Stimulated activated CD8-positive, alpha-beta memory T cell treated with anti-CD3 and anti-CD28 coated beads, Interleukin-4, amount 100 ng/mL, for 24 hours (primary cell): ENCODE data around the gene CEP85.
A peak's percentile ranks its signal among the peaks of the same experiment; 100 is the strongest.

Source experiments
- DNase-seq: peaks from one replicate; pipeline ENCODE4 v3.0.0-alpha.2; 2020; ENCODE audit warnings: low read depth

The CEP85 gene

DNA sequence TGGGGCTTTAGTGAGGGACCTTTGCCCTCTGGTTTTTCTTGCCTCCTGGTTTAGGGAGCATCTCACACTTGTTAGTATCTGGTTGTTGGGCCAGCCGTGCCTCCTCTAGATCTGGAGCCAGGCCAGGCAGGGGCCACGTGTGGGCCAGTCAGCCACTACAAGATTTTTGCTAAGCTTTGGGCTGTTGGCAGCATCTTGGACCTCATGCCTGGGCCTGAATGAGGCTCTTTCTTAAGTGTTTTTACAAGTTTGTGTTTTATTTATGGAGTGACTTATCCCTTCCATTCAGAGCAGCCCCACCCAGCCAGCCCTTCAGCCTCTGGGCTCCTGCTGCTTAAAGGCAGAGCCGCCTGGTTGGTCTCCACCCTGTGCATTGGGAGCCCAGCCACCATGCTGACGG is 44.3 kb downstream of the CEP85 start:
- DNase-seq, result no peak

DNA sequence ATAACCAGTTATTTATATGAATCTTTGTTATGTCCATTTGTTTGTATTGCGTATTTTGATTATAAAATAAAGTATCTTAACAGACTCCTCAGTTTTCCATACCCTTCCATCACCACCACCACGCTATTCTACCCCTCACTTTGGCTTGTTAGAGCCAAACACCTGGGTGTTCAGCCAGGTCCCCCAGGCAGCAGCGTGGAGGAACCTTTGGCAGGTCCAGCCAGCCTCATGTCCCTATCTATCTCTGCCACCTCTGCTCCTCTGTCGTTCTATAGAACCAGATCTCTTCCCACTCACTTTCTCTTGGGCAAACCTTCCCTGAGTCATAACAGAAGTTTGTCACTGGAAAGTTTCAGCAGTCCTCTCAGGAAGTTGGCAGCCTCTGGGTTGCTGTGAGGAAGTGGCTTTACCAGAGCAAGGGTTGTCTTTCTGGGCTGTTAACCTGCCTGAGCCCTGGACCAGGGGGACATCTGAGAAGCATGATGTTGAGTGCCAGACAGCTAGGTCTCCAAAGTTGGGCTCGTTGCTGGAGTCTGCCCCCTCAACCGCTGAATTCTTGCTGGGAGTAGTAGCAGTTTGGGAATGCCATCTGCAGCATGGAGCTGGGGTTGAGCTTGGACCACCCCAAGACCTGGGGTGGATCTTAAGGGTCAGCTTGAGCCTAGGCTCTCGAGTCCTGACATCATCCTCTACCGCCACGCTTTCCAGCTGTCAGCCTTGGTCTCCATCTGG is 44.9 kb downstream of the CEP85 start:
- DNase-seq, result no peak

DNA sequence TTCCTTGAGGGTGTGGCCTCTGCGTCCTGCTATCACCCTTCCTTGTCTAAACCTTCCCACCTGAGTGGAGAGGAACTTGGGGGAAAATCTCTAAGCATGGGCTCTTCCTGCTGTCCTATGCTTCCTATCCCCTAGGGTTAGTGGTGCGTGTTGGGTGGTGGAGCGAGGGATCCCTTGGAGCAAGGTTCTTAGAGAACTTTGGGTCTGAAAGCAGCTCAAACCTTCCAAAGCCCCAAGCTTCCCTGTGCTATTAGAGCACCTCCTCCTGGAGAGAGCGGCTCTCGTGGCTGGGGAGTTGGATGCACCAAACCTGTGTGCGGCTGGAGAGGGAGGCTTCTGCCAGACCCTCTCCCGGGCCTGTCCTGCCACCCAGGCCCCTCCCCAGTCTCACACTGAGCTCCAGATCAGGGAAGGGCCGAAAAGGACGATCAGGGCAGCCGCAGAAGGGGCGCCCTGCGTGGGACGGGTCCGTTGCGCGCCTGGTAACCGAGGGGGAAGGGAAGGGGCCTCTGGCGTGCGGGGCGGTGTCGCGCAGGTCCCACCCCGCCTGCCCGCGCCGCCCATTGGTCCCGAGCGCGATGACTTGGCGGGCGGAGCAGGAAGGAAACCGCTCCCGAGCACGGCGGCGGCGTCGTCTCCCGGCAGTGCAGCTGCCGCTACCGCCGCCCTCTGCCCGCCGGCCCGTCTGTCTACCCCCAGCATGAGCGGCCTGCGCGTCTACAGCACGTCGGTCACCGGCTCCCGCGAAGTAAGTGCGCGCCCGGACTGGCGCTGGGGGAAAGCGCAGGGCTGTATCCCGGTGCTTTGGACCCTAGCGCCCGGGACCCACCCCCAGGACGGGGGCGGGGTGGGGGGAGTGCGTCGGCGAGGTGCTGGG is 45.7 kb downstream of the CEP85 start, which contains the start of gene SH3BGRL3:
TSS of gene SH3BGRL3 (plus strand) at position 631 of the 877 bp plus-strand sequence. CDS start at position 701, 70 bp downstream.
- DNase-seq, result peak; percentile 77

DNA sequence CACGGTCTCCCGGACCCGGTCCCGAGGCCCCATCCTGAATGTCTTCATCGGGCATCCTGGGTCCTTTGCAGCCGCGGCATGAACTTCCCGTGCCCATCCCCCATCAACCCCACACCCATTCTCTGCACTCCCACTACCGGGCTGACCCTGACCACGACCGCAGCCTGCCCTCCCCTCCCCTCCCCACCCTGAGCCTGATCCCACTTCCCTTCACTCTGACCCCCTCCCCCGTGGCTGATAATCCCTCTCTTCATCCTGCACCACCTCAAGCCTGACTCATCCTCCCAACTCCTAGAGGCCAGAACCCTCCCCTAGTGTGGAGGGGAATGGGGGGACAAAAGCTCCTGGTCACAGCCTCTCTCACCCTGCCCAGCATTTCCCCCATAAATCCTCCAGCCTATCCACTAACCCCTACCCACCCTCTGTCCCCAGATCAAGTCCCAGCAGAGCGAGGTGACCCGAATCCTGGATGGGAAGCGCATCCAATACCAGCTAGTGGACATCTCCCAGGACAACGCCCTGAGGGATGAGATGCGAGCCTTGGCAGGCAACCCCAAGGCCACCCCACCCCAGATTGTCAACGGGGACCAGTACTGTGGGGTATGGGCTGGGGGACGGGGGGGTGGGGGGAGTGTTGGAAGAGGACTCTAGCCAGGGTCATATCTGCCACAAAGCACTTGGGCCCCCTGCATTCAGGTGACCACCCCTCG is 46.5 kb downstream of the CEP85 start:
- no peak for DNase-seq

DNA sequence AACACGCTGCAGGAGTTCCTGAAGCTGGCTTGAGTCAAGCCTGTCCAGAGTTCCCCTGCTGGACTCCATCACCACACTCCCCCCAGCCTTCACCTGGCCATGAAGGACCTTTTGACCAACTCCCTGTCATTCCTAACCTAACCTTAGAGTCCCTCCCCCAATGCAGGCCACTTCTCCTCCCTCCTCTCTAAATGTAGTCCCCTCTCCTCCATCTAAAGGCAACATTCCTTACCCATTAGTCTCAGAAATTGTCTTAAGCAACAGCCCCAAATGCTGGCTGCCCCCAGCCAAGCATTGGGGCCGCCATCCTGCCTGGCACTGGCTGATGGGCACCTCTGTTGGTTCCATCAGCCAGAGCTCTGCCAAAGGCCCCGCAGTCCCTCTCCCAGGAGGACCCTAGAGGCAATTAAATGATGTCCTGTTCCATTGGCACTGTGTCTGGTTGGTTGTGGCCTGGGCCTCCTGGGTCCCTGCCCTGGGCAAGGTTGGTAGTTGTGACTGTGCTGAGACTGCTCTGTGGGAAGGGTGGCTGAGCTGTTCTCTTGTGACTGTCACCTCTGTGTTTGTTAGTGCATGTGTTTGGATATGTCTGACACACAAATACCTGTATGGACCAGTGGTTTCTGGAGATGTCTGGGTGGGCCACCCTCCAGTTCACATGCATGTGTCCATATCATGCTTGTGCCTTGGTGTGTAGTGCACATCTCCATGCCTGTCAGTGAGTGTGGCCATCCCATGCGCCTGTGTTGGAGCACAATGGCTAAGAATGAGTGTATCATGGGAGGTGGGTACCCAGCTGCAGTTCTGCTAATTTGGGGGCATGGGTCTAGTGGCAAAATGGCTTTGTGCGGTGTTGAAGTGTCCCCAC is 47.3 kb downstream of the CEP85 start:
- no peak for DNase-seq

DNA sequence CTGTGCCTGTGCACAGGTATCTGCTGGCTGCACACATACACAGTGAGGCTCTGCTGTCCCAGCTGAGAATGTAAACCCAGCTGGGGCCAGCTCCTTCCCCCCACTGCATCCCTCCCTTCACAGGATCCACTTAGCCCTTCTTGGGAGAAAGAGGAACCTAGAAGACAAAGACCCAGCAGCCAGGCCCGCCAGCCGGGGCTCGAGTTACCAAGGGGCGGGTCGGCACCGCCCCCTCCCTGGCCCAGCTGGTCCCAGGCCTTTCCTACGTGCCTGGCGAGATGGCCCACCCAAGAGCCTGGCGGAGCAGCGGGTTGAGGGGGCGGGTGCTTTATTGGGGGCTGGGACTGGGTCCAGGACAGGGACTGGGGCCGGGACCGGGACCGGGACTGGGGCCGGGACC is 48.0 kb downstream of the CEP85 start:
- no peak for DNase-seq

DNA sequence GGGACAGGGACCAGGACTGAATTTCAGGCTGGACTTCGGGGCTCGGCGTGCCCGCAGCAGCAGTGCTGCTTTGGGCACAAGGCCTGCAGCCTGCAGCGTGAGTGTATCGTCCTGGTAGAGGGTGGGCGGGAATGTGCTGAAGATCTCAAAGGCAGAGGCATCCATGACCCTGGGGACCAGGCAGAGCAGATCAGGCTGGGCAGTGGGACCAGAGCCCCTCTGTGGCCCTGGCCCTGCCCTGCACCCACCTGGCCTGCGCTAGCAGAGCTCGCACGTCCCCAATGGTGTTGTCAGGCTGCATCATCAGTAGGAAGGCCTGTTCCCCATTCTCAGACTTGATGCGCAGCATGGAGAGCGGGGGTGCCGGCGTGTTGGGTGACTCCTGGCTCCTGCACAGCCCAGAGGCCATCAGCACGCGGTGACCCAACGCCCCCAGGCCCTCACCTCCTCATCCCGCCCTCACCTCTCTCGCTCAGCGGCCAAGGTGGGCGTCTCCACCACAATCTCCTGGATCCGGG is 48.5 kb downstream of the CEP85 start:
- DNase-seq, result no peak

DNA sequence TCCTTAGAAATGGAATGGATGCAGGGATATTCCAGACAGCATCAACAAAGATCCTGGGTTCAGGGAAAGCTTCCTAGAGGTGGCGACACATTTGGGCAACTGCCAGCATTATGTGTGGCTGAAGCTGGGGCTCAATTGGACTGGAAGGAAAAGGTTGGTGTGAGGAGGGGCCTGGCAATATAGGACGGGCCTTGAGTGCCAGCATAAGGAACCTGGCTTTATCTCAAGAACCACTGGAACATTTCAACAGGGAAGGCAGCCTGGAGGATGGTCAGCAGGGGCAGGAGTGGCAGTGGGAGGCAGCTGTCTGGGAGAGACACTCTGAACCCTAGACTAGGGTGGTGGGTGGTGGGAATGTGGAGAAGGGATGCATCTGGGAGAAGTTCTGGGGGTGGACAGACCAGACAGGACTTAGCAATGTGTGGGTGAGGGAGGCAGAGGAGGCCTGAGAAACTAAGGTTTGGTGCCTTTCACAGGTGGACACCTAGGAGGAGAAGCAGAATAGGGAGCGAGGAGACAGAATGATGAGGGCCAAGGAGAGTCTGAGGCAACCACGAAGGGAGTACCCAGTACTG is 49.4 kb downstream of the CEP85 start:
- DNase-seq, result no peak

DNA sequence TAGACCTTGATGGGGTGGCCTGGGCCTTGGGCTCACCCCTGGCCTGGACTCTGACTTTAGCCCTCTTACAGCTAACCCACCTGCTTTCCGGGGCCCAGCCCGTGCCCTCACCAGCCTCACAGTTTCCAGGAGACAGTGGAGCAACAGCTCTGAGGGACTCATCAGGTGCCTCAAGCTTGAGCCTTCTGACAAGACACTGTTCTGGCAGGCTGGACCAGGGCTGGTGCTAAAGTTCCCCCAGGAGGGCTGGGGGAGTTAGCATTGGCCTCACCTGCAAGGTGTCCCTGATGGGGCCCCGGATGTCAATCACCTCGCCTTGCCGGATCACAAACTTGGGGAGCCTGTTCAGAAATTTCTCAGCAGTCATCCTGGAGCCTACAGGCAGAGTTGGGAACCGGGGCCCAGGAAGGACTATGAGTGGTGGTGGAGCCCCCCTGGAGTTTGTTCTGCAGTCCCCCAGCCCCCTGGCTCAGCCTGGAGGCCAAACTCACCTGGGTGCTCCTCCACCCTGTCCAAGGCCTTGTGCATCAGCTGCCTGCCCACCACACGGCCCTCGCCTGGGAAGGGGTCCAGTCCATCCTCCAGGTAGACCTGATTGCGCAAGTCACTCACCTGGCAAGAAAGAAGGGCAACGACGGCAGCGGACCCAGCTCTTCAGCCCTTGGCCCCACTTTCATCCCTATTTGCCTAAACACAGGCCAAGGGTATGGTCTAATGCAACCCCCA is 50.0 kb downstream of the CEP85 start:
- no peak for DNase-seq

DNA sequence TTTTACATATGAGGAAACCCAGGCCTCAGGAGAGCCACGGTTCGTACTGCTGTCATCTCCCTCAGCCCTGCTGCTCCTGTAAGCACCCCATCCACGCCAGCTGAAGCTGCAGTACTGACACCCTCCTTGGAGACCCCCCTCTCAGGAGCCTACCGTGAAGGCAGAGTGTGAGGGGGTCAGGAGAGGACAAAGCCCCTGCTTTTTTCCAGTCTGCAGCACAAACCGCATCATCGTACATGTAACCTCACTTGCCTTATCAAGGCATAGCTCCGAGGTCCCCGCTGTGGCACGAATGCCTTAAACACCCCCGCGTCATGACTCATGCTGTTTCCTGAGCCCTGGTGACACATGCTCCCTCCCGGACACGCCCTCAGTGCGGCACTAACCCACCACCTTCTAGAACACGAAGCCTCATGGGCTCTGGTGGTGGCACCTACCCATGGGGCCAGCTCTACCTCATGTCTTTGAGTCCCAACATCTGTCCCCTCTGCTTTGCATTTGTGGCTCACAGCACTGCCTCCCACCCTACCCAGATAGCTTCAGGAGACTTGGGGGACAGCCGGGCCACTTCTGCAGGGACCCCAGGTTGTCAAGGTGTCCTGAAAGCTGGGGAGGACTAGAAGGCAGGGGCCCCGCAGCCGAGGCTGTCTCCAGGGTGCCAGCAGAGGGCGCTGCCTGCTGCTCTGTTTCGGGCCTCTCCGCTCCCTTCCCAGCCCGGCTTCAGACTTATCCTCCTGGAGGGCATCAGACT is 50.8 kb downstream of the CEP85 start:
- peak; percentile 93 for DNase-seq

DNA sequence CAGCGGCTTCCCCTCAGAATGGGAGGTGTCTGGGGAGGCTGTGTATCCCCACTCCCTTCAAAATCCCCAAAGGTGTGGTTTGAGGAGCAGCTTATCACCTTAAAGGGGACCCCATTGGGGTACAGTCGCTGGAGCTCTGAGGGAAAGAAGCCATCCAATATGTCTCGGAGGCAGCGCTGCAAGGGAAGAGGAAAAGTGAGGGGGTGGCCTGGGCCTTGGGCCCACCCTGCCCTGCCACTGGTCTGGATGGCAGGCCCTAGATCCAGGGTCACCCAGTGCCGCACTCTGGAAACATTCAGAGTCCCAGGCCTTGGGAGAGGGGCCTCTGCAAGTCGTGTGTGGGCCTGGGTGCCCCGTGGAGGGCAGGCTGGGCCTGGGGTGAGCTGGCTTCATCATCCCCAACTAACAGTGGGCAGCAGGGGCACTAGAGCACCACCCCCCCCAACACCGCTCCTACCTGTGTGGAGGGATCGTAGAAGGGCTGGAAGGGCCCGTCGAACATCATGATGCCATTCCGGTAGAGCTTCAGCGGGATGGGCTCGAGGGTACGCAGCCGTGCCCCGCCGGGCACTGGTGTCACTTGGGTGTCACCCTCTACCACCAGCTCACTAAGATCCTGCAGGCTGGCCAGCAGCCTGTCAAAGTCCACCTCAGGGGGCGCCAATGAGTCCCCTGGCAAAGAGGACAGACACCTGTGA is 51.5 kb downstream of the CEP85 start:
- DNase-seq, result no peak

DNA sequence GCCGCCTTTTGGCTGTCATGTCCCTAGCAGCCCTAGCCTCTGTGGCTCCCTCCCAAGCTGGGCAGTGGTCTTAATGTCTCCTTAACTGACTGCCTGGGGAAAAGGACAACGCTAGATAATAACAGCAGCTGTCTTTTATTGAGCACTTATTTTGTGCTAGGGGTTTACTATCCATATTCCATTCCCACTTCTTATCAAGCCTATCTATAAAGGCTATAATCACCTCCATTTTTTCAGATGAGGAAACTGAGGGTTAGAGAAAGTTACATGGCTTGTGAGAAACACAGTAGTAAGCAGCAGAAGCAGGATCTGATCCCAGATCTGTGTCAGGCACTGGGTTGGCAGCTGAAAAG is 52.0 kb downstream of the CEP85 start:
- DNase-seq, result no peak

DNA sequence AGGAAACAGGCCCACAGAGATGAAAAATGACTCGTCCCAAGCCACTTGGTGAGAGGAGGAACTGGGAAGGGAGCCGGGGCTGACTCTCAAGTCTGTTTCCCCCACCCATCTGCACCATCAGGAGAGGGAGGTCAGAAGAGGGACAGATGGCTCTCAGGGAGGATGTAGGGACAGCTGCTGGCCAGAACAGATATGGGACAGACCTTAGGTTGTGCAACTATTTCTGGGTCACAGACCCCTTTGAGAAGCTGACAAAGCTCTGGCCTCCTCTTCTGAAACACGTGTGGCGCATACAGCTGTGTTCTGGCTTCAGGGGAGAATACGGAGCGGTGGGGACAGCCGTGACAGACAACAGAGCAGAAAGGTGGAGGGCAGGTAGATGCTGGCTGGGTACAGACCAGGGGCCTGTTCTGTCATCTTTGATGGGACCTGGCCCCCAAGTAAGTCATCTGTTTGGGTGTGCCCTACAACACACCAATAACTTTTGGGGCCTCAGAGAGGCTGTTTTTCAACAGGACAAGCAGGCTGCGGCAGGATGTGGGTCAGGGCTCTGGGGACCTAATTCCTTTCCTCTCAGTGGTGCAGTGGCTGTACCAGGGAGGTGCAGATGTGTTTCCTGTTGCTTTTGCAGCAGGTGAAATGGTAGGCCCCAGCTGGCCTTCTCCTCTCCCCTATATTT is 53.2 kb downstream of the CEP85 start:
- DNase-seq, result no peak

DNA sequence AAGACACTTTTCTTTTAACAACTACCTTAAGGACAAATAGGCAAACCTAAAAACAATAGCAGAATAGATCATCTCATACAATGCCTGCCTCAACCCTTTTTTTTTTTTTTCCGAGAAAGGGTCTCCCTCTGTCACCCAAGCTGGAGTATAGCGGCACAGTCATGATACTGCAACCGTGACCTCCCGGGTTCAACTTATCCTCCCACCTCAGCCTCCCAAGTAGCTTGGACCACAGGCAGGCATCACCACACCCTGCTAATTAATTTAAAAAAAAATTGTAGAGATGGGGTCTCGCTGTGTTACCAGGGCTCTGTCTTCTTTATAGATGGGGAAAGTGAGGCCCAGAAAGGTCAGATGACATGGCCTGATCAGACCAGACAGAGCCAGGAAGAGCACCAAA is 53.8 kb downstream of the CEP85 start:
- no peak for DNase-seq

DNA sequence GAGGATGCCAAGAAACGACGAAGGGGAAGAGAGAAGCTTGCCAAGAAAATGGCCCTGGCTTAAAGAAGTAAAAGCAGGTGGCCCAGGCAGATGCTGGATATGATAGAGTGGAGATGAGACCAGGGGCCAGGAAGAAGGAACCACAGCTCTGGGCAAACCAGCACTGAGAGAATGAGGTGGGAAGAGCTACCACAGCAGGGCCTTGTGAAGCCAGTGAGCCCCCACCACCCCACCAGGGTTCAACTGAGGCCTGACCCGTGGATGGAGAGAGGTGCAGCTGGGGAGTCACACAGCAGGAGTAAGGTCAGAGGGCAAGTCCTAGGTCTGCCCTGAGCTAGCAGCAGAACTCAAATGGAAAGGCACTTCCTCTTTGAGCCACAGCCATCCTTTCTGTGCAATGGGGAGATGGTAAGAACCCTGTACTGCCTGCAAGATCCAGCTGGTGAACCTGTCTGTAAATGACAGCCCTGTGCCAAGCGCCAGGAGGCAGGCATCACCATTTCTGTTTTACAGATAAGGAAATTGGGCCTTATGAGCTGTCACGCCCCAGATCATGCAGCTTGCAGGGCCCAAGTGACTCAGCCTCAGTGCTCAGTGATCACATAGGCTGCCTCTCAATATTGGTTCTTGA is 54.4 kb downstream of the CEP85 start:
- DNase-seq, result peak; percentile 54

DNA sequence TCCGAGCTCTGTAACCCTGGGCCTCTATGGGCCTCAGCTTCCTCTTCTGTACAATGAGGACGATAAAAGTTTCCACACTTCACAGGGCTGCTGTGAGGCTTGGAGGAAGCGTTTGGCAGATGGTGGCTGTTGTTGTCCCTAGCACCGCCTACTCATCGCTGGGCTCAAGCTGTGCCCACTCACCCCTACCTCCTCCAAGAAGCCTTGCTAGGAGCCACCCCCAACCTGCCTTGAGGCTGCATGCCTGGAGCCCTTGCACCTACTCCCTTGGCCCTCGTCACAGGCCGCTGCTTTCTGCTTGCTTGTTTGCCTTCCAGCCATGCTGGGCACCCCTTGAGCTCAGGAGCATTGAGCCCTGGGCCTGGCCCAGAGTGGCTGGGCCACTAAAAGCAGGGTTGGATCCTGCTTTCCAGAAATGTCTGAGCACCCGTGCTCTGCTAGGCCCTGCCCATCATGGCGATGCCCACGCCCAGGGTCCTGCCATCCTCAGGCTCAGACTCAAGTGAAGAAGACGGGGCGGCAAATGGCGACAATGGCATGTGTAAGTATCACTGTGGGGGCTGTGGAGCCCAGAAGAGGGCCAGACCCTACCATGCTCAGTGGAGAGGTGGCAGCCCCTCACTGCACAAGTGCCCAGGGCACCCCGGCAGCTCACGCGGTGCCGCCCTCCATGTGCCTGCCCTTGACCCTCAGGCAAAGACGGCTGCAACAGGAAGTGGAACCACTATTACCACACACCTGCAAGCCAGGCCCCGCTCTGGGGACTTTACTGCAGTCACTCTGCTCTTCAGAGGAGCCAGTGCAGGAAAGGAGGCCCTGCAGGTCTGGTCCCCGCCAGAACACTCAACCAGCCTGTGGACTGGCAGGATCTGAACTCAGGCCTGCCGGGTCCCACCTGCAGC is 55.4 kb downstream of the CEP85 start:
- no peak for DNase-seq
